Hepatocyte (in vitro differentiated cells): ENCODE measurements around the gene PCDHB7.

Experiments
- EZH2 ChIP-seq: fragments of 200-600 bp; sonication (generic); IDR thresholded peaks from 2 replicates; pipeline ENCODE4 v1.6.1; 2016; ENCODE audit warnings: antibody characterized with exemption, mild to moderate bottlenecking, borderline replicate concordance
- TF ChIP-seq, protein P1 (sequence below): fragments of 200-600 bp; sonication (generic); IDR thresholded peaks from 2 replicates; pipeline ENCODE4 v1.5.1; 2016; ENCODE audit warnings: antibody characterized with exemption, mild to moderate bottlenecking; ENCODE audit not compliant: poor library complexity

DNA sequence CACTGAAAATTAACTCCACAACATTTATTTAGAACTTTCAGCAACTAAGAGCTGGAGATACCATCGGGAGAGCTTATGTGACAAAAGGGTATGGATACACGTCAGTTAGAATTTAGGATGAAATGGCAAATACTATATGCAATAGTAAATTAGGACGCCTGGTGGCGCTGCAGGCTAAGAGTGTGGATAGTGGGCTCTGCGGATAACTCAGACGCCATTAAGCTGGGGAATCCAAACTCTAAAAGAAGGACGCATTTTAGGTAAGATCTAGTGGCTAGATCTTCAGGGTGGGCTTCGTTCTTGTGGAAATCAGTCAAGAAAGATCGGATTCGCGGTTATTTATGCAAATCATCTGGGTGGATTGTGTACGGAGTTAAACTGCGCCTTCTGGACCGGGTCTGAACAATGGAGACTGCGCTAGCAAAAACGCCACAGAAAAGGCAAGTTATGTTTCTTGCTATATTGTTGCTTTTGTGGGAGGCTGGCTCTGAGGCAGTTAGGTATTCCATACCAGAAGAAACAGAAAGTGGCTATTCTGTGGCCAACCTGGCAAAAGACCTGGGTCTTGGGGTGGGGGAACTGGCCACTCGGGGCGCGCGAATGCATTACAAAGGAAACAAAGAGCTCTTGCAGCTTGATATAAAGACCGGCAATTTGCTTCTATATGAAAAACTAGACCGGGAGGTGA is 37.3 kb upstream of the PCDHB7 start, which contains the start of gene PCDHB5:
- TF ChIP-seq EZH2 = no peak
- TF ChIP-seq, protein P1, sequence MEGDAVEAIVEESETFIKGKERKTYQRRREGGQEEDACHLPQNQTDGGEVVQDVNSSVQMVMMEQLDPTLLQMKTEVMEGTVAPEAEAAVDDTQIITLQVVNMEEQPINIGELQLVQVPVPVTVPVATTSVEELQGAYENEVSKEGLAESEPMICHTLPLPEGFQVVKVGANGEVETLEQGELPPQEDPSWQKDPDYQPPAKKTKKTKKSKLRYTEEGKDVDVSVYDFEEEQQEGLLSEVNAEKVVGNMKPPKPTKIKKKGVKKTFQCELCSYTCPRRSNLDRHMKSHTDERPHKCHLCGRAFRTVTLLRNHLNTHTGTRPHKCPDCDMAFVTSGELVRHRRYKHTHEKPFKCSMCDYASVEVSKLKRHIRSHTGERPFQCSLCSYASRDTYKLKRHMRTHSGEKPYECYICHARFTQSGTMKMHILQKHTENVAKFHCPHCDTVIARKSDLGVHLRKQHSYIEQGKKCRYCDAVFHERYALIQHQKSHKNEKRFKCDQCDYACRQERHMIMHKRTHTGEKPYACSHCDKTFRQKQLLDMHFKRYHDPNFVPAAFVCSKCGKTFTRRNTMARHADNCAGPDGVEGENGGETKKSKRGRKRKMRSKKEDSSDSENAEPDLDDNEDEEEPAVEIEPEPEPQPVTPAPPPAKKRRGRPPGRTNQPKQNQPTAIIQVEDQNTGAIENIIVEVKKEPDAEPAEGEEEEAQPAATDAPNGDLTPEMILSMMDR = peak; percentile 24
